ENCODE results near the gene FRMD8. TPM values are rescaled to one million over a fixed set of nuclear protein-coding genes. Genes with fewer than 3 reads are reported as not detected.
"Not testable (repeated sequence)": the region's sequence is repeated elsewhere in the genome, so short reads cannot be mapped to it uniquely, and the experiment has no call there.

The FRMD8 gene
- total RNA-seq, 1 donor from 2014 or later, result 14.4 TPM

DNA sequence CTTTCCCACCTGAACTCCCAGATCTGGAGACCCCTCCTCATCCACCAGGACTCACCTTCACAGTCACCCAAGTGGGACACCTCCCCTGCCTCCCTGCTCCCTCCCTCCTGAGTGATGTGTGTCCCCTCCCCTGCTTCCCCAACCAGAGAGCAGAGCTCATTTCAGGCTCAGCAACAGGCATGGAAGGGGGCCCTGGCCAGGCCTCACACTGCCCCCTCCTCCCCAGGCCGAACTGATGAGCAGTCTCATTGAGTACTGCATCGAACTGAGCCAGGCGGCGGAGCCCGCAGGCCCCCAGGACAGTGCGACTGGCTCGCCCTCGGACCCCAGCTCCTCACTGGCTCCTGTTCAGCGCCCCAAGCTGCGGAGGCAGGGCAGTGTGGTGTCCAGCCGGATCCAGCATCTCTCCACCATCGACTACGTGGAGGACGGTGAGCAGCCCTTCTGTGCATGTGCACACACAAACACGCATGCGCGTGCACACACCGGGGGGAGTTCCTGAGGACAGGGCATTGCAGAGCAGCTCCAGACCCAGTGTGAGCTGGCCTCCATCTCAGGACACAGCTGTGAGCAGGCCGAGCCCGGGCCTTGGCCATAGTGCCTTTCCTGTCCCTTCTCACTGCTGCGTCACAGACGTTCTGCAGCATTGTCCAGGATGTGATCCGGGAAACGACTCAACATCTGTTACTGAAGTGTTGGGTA lies 18.4 kb downstream of the FRMD8 start:
- DNase-seq (ENCODE audit: low spot score), result no peak
- intact Hi-C loops (cut with DNase I), result no loop called here

DNA sequence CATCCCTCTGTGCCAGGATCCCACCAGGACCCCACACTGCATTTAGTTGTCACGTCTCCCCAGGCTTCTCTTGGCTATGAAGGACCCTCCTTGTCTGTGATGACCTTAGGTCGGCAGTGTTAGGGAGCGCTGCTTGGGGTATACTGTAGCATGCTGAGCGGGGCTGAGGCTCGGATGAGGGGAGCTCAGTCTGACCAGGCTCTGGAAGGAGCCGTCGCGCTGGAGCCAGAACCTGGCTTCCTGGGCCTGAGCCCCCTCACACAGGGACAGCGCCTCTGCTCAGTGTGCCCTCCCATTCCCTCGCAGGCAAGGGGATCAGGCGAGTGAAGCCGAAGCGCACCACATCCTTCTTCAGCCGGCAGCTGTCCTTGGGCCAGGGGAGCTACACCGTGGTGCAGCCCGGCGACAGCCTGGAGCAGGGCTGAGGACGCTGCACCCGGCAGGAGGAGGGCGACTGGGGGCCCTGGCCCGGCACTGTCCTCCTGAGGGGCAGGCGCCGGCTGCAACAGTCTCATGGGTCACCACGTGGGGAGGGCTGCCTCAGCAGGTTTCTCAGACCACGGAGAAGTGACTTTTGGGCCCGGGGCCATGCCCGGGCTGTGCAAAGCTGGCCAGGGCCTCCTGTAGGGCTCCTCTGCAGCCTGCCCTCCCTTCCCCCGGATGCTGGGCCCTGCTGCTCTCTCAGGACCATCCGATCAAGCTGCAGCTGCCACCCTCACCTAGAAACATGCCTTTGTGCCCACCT lies 24.7 kb downstream of the FRMD8 start:
- DNase-seq (ENCODE audit: low spot score), result peak; percentile 72
- intact Hi-C loops (cut with DNase I), result no loop called here

DNA sequence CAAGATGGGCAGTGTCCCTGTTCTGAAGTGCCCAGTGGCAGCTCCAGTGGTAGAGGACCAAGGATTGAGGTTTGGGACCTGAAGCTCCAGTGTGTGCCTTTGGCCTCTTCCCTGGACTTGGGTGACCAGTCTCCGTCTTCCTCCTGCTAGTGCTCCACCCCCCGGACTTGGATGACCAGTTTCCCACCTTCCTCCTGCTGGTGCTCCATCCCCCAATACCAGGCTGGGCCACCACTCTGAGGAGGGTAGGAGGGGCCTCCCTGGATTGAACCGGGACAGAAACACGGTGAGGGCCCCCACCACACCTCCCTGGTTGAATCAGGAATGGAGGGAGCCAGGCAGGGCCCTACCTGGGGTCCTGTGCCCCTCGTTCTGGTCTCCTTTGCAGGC lies 25.2 kb downstream of the FRMD8 start:
- intact Hi-C loops (cut with DNase I), result no loop called here
- peak; percentile 58 for DNase-seq (ENCODE audit: low spot score)

DNA sequence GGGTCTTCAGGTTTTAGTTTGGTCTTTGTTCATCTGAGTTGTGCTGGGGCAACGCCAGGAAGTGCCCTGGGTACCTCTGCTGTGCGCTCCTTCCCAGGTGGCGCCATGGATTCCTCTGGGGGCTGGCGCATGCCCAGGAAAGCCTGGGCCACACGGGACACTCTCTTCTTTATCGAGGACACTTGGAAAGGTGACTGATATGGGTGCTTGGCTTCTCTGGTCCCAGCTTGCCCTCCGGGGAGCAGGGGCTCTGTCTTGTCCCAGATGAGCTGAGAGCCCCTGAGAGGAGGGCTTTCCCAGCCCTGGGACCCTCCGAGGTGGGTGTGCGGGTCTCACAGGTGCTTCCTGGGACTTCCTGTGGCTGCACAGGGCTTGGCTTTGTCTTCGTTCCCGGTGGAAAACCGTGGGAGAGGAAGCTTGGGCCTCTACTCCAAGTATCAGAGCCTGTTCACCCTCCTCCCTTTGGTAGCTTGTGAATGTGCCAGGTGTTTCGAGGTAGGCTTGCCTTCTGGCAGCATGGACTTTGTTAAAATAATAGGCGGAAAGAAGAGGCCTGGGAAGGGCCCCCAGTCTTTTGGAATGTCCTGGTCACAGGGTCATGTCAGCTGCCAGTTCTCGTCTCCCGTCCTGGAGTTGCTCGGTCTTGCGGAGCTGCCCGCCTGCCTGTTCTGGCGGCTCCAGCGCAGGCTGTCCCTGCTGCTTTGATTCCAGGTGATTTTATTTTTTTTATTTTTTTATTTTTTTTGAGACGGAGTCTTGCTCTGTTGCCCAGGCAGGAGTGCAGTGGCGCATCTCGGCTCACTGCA lies 26.0 kb downstream of the FRMD8 start:
- intact Hi-C loops (cut with DNase I), result no loop called here
- peak; percentile 74 for DNase-seq (ENCODE audit: low spot score)

DNA sequence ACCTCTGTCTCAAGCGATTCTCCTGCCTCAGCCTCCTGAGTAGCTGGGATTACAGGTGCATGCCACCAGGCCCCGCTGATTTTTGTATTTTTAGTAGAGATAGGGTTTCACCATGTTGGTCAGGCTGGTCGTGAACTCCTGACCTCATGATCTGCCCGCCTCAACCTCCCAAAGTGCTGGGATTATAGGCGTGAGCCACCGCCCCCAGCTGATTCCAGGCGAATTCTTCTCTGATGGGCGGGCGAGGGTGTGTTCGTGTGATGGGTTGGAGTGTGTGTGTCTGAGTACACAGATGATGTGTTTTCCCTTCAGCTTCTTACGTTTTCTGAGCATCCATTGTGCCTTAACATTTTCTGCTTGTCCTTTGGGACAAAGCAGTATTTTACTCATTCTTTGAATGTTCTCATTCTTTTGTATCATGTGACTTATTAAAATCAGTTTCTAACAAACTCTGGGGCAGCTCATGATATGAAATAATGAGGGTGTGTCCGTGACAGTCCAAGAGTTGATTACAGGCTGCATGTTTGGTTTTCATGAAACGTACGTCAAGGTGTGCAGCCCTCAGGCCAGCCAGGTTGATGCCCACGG lies 26.7 kb downstream of the FRMD8 start:
- peak; percentile 14 for DNase-seq (ENCODE audit: low spot score)
- intact Hi-C loops (cut with DNase I), result not testable (repeated sequence)

DNA sequence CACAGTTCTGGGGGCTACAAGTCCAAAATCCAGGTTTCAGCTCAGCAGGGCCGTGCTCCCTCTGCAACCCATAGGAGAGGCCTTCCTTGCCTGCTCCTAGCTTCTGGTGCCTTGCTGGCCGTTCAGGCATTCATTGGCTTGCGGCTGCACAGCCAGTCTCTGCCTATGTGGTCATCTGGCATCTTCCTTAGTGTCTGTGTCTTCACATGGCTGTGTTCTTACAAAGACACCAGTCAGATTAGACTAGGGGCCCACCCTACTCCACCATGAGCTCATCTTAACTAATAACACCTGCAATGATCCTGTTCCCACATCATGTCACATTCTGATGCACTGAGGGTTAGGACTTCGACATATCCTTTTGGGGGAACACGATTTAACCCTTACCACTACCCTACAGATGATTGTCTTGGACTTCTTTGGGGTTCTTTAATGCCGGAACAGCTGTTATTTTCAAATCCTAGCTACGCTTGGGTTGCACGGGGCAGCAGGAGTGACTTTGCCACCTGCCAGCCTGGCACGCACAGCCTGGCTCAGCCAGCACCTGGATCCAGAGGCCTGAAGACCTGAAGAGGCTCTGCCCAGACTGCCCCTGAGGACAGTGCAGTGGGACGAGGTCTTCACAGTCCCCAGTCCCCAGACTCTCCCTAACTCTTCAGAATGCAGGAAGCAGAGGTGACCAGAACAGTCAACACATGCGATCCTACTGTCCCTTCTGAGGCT lies 28.5 kb downstream of the FRMD8 start:
- intact Hi-C loops (cut with DNase I), result loop anchor here (2.0 to 5.0 kb wide), 2 partner anchors 24 to 48 kb away; no protein-coding TSS in a partner anchor
- DNase-seq (ENCODE audit: low spot score), result peak; percentile 44

DNA sequence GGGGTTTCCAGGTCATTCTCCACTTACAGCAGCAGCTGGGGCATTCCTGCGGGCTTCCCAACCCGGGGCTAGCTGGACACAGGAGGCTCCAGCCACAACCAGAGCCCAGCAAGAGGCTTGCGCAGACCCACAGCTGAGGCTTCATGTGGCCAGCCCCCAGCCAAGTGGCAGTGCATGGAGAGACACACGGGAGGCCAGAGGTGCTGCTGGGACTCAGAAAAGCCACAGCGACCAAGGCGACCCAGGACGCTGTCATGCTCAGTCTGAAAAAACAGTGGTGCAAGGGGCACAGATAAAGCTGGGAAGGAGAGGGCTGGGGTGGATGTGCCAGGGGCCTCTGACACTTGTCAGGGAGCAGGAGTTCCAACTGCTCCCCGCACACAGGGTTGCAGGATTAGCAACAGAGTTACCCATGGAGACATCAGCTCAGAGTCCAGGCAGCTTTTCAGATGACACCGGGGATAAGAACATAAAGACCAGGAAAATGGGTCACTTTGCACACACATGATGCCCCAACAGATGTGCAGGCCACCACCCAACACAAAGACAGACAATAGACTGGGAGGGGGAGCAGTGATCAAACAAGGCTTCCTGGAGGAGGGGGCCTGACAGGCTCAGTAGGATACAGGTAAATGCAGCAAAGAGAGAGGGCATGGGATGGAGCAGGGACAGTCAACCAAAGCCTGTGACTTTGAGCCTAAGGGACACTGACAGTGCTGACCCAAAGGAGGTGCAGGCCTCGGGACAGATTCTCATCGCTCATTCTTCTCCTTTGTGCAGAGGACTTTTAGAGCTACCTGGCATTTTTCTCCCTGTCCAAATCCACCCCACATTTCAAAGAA lies 29.3 kb downstream of the FRMD8 start:
- intact Hi-C loops (cut with DNase I), result loop anchor here (1.0 to 5.0 kb wide), 4 partner anchors 25 to 95 kb away; partner anchors contain the start of gene SLC25A45
- peak; percentile 74 for DNase-seq (ENCODE audit: low spot score)

DNA sequence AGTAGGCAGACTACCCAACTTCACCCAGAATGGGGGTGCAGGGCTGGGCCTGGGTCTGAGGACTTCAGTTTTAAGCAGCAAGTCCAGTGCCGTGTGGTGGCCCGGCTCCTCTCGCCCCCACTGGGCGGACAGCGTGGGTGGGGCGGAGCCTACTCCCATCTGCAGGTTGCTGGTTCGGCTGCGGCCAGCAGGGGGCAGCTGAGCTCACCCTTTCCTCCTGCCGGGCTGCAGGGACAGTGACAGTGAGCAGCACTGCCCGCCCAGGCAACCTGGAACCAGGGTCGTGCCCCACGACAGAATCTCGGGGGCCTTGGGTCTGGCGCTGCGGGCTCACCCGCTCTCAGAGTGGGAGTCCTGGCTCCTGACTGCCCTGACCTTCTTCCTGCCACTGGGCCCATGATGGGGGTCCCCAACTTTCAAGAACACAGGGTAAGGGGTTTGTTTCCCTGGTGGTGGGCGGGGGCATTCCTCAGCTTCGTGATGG lies 29.9 kb downstream of the FRMD8 start:
- DNase-seq (ENCODE audit: low spot score), result peak; percentile 98
- intact Hi-C loops (cut with DNase I), result loop anchor here (1.0 to 5.0 kb wide), 3 partner anchors 34 to 94 kb away; partner anchors contain the start of gene SLC25A45

DNA sequence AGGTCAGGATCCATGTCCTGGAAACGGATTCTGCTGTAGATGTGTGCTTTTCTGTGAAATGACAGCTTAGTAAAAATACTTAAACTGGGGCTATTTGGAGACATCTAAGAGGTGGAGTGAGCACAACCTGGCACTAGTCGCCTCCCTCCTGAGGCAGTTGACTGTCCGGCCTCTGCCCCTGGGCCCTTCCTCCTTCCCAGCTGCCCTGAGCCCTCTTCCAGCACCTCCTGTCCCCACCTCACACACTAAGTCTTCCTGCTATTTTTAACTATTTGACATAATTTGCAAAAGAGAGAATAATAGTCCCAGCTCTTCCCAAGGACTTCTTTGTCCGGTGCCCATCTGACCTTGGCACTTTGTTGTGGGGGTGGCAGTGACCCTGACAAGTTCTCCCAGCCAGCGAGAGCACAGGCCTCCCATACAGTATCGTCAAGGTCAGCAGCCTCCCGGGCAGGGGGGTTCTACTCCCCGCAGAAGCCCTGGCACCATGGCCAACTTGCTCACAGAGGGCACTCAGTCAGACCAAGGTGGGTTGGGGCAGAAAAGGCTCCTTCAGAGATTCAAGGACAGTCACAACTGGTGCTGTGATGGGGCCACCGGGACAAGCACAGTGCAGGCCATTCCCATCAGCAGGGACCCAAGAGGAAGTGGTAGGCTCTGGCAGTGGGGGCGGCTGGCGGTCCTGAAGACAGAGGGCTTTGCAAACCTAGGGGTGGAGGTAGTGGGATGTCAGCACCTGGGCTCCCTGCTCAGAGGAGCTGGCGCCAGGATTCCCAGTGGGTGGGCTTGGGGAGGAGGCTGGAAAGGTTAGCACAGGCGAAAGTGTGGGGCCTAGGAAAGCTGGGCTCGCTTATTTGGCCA lies 30.6 kb downstream of the FRMD8 start:
- DNase-seq (ENCODE audit: low spot score), result peak; percentile 87
- intact Hi-C loops (cut with DNase I), result loop anchor here (1.0 to 5.0 kb wide), 4 partner anchors 34 to 93 kb away; partner anchors contain the start of gene SLC25A45

DNA sequence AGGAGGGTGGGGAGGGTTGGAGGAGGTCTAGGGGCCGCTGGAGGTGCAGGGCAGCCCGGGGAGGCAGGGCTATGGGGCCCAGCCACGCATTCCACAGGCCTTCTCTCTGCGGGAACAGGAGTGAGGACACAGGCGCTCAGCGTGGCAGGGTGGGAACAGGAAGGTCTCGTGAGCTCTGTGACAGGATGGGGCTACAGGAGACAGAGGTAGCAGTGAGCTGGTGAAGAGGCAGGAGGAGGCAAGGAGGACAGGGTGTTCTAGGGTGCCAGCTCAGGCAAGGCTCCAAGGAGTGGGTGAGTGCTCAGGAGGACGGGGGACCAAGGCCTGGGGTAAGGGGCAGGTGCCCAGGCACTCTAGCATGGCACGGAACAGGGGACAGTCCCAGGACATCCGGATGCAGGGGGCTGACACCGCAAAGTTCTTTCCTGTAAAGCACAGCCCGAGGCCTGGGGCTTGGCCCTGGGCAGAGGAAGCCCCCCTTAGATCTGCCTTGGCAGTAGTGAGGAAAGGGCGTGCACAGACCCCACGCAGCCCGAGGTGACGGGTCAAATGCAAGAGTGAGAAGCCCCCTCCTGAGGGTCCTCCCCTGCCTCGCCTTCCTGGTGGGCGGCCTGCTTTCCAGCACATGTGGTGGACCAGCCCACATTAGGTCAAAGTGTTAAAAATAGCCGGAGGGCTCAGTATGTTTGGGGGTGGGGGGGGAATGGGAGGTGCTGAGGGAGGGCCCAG lies 31.4 kb downstream of the FRMD8 start:
- intact Hi-C loops (cut with DNase I), result loop anchor here (1.0 to 5.0 kb wide), 3 partner anchors 35 to 53 kb away; partner anchors contain the start of gene SLC25A45
- DNase-seq (ENCODE audit: low spot score), result peak; percentile 86

DNA sequence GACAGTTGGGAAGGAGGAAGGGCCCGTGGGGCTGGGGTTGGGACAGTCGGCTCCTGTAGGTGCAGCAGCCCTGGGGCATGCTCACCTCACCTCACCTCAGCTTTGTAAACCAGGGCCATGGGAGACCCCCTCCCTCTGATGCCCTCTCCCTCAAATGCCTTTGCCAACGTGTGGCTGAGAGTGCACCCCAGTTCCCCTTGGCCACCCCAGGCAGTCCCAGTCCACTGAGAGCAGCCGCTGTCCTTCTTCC lies 31.9 kb downstream of the FRMD8 start:
- intact Hi-C loops (cut with DNase I), result loop anchor here (5.0 kb wide), 1 partner anchor 51 kb away; no protein-coding TSS in a partner anchor
- DNase-seq (ENCODE audit: low spot score), result no peak

DNA sequence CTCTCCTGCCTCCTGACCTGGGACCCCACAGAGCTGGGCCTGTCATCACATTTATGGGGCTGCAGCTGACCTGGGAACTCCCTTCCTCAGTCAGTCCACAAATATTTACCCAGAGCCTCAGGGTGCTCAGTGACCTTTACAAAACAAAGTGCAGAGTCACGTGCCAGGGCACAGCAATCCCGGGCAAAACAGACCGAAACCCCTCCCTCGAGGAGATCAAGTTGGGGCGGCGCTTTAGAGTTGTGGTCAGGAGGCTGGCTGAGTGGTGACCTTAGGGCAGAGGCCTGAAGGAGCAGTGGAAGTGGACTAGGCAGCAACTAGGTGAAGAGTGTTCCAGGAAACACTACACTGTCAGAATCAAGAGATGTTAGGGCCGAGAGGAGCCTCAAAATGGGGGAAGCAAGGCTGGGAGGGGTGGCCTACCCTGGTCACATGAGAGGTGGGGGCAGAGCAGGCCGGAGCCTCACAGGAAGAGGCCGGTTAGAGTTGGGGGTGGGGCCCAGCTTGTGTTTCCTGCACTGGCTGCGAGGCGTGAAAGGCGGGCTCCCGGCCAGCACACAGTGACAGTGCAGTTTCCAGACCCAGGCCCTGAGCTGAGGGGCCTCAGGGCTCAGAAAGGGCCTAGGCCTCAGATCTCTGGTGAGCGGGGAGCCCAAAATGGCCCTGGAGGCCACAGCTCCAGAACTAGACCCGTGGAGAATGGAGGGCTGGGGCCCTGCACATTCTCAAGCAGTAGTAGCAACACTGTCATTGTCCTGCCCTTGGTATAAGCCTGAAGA lies 32.4 kb downstream of the FRMD8 start:
- DNase-seq (ENCODE audit: low spot score), result peak; percentile 99
- intact Hi-C loops (cut with DNase I), result loop anchor here (5.0 kb wide), 1 partner anchor 52 kb away; no protein-coding TSS in a partner anchor

DNA sequence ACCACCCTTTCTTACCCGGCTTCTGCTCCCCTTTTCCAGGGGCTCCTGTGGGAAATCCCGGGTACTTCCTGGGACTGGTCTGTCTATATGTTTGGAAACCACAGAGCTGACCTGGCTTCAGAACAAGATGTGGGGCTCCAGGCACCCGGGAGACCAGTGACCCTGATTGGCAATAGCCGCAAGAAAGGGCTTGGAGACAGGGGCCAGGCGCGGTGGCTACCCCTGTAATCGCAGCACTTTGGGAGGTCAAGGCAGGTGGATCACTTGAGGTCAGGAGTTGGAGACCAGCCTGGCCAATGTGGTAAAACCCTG lies 33.0 kb downstream of the FRMD8 start:
- peak; percentile 75 for DNase-seq (ENCODE audit: low spot score)
- intact Hi-C loops (cut with DNase I), result loop anchor here (5.0 kb wide), 1 partner anchor 52 kb away; no protein-coding TSS in a partner anchor

DNA sequence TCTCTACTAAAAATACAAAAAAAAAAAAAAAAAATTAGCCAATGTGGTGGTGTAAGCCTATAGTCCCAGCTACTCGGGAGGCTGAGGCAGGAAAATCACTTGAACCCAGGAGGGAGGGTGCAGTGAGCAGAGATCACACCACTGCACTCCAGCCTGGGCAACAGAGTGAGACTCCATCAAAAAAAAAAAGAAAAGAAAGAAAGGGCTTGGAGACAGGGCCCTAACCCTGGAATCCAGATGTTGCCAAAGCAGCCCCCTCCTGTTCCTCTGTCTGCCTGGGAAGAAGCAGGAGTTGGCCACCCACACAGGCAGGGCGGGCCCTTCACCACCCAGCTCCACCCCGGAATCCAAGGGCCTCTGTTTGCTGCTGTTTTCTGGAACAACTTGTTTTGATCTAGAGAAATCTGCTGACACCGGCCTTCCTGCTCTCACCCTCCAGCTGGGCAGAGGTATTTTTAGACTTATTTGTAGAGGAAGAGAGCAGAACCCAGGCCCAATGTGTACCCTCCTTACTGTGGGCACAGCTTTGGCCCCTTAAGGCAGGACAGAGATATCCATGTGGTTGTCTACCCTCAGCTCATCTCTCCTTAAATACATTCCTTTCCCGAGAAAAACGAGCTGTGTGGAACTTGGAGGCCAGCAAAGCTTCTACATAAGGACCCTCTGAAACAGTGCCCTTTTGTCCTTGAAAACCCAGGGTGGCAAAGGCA lies 33.5 kb downstream of the FRMD8 start:
- peak; percentile 97 for DNase-seq (ENCODE audit: low spot score)
- intact Hi-C loops (cut with DNase I), result loop anchor here (5.0 kb wide), 1 partner anchor 53 kb away; no protein-coding TSS in a partner anchor

DNA sequence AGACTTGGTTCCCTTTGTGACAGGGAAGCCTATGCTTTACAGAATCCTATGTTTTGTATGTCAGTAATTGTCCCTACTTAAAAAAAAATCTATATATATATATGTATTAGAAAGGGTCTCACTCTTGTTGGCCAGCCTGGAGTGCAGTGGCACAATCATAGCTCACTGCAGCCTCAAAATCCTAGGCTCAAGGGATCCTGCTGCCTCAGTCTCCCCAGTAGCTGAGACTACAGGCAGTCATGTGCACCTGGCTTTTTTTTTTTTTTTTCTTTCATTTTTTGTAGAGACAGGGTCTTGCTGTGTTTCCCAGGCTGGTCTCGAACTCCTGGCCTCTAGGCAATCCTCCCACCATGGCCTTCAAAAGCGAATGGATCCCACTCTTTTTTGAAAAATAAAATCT lies 34.1 kb downstream of the FRMD8 start:
- intact Hi-C loops (cut with DNase I), result no loop called here
- no peak for DNase-seq (ENCODE audit: low spot score)

Data from cardiac septum (tissue), 1 donor.